Mesothelial cell of epicardium (in vitro differentiated cells): ENCODE results near the gene TEX2. TPM values are rescaled to one million over a fixed set of nuclear protein-coding genes. Genes with fewer than 3 reads are reported as not detected.

ENCODE experiments used
- DNase-seq, 2 experiments: peaks; one replicate each; pipeline ENCODE4 v3.0.0; 2021; ENCODE audit warnings: low spot score in 2 of 2; ENCODE audit not compliant: unreplicated experiment in 2 of 2
- H3K27ac Mint-ChIP-seq: 2 replicates; pipeline ENCODE4 v1.8.0; 2021; ENCODE audit warnings: mixed read lengths
- H3K27me3 Mint-ChIP-seq: 2 replicates; pipeline ENCODE4 v1.8.0; 2021; ENCODE audit warnings: low read depth, mixed read lengths
- H3K36me3 Mint-ChIP-seq: 2 replicates; pipeline ENCODE4 v1.8.0; 2021; ENCODE audit warnings: mixed read lengths
- H3K4me1 Mint-ChIP-seq: 2 replicates; pipeline ENCODE4 v1.8.0; 2021; ENCODE audit warnings: mixed read lengths
- H3K4me3 Mint-ChIP-seq: 2 replicates; pipeline ENCODE4 v1.8.0; 2021; ENCODE audit warnings: mild to moderate bottlenecking, moderate library complexity, mixed read lengths
- H3K9me3 Mint-ChIP-seq: 2 replicates; pipeline ENCODE4 v1.8.0; 2021; ENCODE audit warnings: mixed read lengths
- total RNA-seq: library from RNA; stranded (reverse); gene quantifications from 3 replicates; pipeline ENCODE4 v1.2.1, GENCODE V29; 2021
- TF ChIP-seq, protein P1 (sequence below): fragments of 200-600 bp; sonication (generic); IDR thresholded peaks from one replicate; pipeline ENCODE4 v1.5.0; 2021; ENCODE audit warnings: antibody characterized with exemption; ENCODE audit not compliant: unreplicated experiment

Gene TEX2
- total RNA-seq, 1 donor from 2014 or later = 27.1 TPM

DNA sequence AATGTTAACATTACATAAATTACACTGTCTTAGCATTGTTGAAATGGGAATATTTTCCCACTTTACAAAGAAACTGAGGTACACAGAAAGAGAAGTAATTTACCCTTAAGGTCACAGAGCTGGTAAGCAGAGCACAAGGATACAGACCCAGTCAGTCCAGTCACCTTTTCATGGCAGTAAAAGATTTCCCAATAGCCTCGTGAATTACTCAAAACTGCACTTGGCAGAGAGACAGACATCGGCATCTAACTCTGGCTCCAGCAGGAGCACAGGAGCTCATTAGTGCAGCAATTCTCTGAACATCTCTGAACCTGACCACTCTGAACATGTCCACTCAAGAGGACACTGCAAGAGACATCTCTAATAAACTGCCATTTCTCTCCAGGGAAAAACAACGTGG is 3.1 kb downstream of the TEX2 start:
- no peak overlapping the region for H3K27ac Mint-ChIP-seq
- TF ChIP-seq, protein P1, sequence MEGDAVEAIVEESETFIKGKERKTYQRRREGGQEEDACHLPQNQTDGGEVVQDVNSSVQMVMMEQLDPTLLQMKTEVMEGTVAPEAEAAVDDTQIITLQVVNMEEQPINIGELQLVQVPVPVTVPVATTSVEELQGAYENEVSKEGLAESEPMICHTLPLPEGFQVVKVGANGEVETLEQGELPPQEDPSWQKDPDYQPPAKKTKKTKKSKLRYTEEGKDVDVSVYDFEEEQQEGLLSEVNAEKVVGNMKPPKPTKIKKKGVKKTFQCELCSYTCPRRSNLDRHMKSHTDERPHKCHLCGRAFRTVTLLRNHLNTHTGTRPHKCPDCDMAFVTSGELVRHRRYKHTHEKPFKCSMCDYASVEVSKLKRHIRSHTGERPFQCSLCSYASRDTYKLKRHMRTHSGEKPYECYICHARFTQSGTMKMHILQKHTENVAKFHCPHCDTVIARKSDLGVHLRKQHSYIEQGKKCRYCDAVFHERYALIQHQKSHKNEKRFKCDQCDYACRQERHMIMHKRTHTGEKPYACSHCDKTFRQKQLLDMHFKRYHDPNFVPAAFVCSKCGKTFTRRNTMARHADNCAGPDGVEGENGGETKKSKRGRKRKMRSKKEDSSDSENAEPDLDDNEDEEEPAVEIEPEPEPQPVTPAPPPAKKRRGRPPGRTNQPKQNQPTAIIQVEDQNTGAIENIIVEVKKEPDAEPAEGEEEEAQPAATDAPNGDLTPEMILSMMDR = no peak
- H3K27me3 Mint-ChIP-seq = no peaks in the 10 kb centered on the region
- no peaks in the 10 kb centered on the region for H3K36me3 Mint-ChIP-seq
- no peak for DNase-seq
- no peak overlapping the region for H3K4me3 Mint-ChIP-seq
- H3K9me3 Mint-ChIP-seq = no peaks in the 10 kb centered on the region
- H3K4me1 Mint-ChIP-seq = peaks cover 36% of the 10 kb centered on the region

DNA sequence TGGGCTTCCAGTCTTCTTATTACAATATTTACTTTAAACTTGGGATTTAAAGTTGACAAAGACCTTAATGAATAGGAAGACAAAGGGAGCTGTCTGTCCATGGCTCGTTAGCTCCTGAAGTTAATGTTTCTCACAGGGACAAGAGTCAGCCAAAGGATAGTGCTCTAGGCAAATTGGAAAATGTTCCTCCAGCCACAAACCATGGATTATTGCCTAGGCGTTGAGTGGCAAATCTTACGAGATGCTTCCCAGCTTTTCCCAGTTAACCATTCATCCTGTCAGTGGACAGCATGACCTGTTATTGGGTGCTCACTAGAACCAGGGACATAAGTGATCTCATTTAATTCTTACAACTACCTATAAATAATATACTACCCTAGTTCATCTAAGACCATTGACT is 3.6 kb downstream of the TEX2 start:
- H3K4me3 Mint-ChIP-seq = no peak overlapping the region
- DNase-seq = no peak
- no peaks in the 10 kb centered on the region for H3K36me3 Mint-ChIP-seq
- no peak overlapping the region for H3K27ac Mint-ChIP-seq
- TF ChIP-seq, protein P1 = no peak
- H3K4me1 Mint-ChIP-seq = peaks cover 36% of the 10 kb centered on the region
- no peaks in the 10 kb centered on the region for H3K9me3 Mint-ChIP-seq
- no peaks in the 10 kb centered on the region for H3K27me3 Mint-ChIP-seq

DNA sequence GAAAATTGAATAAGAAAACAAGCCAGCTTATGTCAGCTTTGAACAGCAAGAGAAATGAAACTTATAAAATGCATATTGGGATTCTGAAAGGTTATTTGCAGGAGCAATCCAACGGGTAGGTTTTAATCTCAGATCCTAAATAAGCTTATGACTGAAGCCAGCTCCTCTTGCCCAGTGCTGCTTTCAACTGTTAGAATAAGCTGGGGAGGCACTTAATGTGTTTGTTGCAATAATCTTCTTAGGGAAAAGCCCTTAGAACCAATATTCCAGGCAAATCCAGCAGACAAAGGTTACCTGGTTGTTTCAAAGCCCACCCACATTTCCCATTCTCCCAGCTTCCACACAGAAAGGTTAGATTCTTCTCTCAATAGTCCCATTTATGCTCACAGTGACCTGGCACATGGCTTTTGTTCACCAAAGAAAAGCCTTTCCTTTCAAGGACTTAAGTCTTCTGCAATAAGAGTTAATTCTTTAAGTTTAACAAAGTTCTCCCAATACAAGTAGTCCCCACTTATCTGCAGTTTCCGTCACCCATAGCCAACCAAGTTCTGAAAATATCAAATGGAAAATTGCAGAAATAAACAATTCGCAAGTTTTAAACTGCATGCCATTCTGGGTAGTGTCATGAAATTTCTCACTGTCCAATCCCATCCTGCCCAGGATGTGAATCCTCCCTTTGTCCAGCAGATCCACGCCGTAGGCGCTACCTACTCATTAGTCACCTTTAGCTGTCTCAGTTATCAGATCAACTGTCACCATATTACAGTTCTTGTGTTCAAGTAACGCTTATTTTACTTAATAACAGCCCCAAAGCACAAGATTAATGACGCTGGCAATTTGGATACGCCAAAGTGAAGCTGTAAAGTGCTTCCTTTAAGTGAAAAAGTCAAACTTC is 5.9 kb downstream of the TEX2 start:
- TF ChIP-seq, protein P1 = no peak
- DNase-seq = no peak
- H3K4me1 Mint-ChIP-seq = peaks cover 45% of the 10 kb centered on the region
- H3K36me3 Mint-ChIP-seq = no peaks in the 10 kb centered on the region
- no peaks in the 10 kb centered on the region for H3K9me3 Mint-ChIP-seq
- H3K4me3 Mint-ChIP-seq = no peak overlapping the region
- H3K27me3 Mint-ChIP-seq = no peaks in the 10 kb centered on the region
- H3K27ac Mint-ChIP-seq = no peak overlapping the region

DNA sequence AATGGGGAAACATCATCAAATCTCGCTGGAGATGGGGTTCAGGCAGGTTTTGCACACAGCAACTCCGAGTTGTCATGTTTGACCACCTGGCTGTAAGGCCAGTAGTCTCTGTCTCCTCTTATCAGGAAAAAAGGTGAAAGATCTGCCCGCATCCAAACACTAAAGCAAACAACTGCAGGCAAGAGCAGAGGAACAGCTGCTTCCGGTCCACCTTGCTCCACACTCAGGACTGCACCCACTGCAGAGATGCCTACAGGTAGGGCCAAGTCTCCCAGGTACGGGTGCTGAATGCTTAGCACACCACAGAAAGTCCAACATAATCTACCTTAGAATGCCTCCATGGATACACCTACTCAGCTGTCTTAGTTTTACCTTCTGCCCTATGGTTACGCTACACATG is 7.3 kb downstream of the TEX2 start:
- H3K4me3 Mint-ChIP-seq = no peak overlapping the region
- DNase-seq = no peak
- H3K4me1 Mint-ChIP-seq = peaks cover 42% of the 10 kb centered on the region
- H3K36me3 Mint-ChIP-seq = no peaks in the 10 kb centered on the region
- H3K9me3 Mint-ChIP-seq = no peaks in the 10 kb centered on the region
- H3K27me3 Mint-ChIP-seq = no peaks in the 10 kb centered on the region
- TF ChIP-seq, protein P1 = no peak
- H3K27ac Mint-ChIP-seq = no peak overlapping the region

DNA sequence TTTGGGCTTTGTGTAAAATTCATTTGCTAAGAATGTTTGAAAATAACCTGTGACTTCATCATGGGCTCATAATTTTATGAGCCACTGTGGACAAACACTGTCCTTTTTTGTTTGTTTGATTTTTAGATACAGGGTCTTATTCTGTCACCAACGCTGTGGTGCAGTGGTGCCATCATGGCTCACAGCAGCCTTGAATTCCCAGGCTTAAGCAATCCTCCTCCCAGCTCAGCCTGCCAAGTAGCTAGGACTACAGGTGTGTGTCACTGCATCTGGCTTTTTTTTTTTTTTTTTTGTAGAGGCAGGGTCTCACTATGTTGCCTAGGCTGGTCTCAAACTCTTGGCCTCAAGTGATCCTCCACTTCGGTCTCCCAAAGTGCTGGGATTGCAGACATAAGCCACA is 8.3 kb downstream of the TEX2 start:
- Mint-ChIP-seq H3K4me1 (peaks cover 42% of the 10 kb centered on the region), H3K4me3 (no peak overlapping the region), H3K9me3 (no peaks in the 10 kb centered on the region), H3K36me3 (no peaks in the 10 kb centered on the region), H3K27ac (no peak overlapping the region), H3K27me3 (no peaks in the 10 kb centered on the region)
- no peak for DNase-seq
- TF ChIP-seq, protein P1 = no peak
